GM21360 (cell line): ENCODE measurements around the gene SEC61A1.

Experiments
- ATAC-seq: cut with Tn5 transposase; IDR thresholded peaks from one replicate; pipeline ENCODE4 v1.9.1; 2021; ENCODE audit warnings: mild to moderate bottlenecking, moderate library complexity; ENCODE audit not compliant: unreplicated experiment

SEC61A1 gene

DNA sequence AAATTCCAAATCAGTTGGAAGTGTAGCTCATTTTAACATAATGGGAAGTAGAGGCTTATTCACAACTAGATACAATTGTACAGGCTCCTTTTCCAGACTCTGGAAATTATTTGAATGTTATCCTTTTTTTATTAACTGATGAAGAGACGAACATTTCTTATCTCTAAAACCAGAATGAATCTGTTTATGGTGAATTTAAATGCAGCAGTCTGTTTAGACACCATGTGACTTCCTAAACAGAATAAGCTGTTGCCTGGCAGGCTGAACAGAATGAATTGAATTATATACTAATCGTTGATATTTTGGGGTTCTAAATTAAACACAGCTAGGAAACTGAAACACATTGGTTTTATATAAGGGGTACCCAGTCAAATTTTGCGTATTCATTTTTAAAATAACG is 4.0 kb downstream of the SEC61A1 start:
- no peak for ATAC-seq

DNA sequence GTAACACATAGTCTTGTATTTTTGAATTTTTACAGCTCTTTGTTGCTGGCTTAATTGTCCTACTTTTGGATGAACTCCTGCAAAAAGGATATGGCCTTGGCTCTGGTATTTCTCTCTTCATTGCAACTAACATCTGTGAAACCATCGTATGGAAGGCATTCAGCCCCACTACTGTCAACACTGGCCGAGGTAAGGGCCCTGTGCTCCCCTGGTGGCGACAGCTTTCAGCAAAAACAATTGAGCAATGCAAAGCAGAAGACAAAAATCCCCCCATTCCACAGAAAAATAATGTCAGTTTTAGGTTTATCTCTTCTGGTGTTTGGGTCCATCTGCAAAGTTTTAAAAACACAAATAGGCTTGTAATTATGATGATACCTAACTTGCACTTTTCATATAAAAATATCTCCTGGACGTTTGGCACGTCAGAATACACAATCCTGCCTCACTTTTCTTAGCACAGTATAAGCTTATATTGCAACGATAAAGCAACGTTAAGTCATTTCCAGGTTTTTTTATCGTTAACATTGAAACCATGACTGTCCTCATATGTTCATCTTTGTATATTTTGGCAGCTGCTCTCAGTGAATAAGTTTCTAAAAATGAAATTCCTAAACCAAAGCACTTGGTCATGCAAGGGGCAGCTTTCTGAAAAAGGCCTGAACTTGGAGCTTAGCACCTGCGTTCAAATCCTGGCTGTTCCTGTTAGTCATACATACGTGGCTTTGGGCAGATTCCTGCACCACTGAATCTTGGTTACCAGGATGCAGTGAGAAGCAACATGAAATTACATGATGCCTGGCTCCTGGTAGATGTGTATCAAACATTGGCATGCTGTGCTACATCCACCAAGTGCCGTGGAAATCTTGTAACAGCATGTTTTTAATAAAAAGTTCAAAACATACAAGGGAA is 8.5 kb downstream of the SEC61A1 start:
- ATAC-seq = no peak

- no peak for ATAC-seq
Measured at GRCh38 chr3:128062033-128062745, 10.0 kb downstream of the SEC61A1 start.

GRCh38 chr3:128063865-128064264 is 11.6 kb downstream of the SEC61A1 start:
- no peak for ATAC-seq

DNA sequence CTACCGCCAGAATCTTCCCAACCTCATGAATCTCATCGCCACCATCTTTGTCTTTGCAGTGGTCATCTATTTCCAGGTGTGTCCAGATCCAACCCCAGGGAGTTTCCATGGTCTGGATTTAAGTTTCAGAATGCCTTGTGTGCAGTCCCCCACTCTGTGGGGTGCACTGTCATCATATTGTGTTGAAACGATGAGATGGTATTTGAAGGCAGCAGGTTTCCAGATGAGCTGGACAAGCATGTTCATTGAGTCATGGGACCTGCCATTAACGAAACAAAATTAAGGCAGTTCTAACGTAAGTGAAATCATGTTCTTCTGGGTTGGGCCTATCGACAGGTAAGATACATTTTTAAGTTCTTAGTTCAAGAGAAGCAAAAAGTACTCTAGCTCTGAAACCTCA is 12.7 kb downstream of the SEC61A1 start:
- no peak for ATAC-seq

- ATAC-seq = no peak
Measured at GRCh38 chr3:128066114-128066513, 13.9 kb downstream of the SEC61A1 start.

- ATAC-seq = no peak
Measured at GRCh38 chr3:128066676-128067075, 14.4 kb downstream of the SEC61A1 start.

DNA sequence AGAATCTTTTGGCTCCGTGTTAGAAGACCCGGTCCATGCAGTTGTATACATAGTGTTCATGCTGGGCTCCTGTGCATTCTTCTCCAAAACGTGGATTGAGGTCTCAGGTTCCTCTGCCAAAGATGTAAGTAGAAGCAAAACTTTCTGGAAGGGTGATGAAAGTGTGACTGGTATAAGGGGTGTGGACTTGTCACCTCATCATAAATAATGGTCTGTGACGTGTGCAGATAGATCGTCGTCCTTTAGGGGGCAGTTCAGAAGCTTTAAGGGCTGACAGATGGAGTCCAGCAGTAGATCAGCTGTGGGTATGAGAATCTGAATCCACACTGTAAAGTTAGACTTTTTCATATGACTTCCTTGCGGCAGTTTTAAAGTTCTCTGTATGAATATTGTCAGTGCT is 15.3 kb downstream of the SEC61A1 start:
- no peak for ATAC-seq

- no peak for ATAC-seq
Measured at GRCh38 chr3:128068156-128068620, 16.0 kb downstream of the SEC61A1 start.

GRCh38 chr3:128069271-128069670 is 17.0 kb downstream of the SEC61A1 start:
- no peak for ATAC-seq

- ATAC-seq = no peak
Measured at GRCh38 chr3:128070898-128071591, 18.8 kb downstream of the SEC61A1 start.

GRCh38 chr3:128071771-128072453 is 19.7 kb downstream of the SEC61A1 start:
- no peak for ATAC-seq

GRCh38 chr3:128072454-128073184 is 20.4 kb downstream of the SEC61A1 start:
- ATAC-seq = no peak

GRCh38 chr3:128073185-128073725 is 21.0 kb downstream of the SEC61A1 start:
- ATAC-seq = no peak

- no peak for ATAC-seq
Measured at GRCh38 chr3:128073807-128074206, 21.6 kb downstream of the SEC61A1 start.

DNA sequence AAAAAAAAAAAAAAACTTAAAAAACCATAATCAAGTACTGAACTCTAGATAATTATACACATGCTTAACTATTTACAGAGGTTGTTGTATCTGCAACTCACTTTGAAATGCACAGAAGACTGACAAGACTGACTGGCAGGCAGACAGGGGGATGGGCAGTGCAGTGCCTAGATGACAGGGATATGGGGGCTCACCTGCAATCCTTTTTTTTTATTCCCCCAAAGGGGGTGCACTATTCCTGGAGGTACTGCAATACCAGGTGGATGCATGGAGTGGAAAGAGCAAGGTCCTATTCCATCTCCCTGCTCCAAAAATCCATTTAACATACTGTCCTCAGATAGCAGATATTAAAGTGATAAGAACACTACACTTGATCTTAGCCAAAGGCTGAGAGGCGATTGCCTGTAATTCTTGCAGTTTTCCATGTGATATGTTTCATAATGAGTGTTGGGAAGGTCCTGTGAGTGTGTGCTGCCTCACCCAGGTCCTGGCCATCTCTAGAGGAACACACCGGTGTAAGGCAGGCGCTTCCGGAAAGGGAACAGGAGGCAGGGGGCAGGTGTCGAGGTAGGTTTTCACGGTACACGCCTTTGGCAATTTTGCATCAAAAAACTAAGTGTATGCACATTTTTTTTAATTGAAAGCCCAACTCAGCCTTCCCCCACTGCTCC is 22.7 kb downstream of the SEC61A1 start:
- no peak for ATAC-seq

- ATAC-seq = peak; percentile 62
Measured at GRCh38 chr3:128075522-128076482, 23.6 kb downstream of the SEC61A1 start.
